Measurements from ENCODE around the gene BET1. TPM values are rescaled to one million over a fixed set of nuclear protein-coding genes. Genes with fewer than 3 reads are reported as not detected.

The BET1 gene
- total and polyA plus RNA-seq, 2 of the 8 experiments (the other 6 are each of a cell fraction or from before 2014, with no cell fraction given): 20.6 to 31.7 TPM

GRCh38 chr7:94003446-94004023 is 620 bp downstream of the BET1 start:
- H2AFZ ChIP-seq (ENCODE audit: low read length): peak overlapping the region; percentile 86; the same call in 1 of the 2 replicates
- H3K56ac ChIP-seq (replicated peaks; ENCODE audit: insufficient read length, low read depth, low read length): peak overlapping the region; percentile 62
- FAIRE-seq: peak; percentile 52
- H2AK5ac ChIP-seq (ENCODE audit: low read depth, low read length): peak overlapping the region; percentile 19; the same call in 1 of the 2 replicates
- POLR2A ChIA-PET (ENCODE audit: partially characterized antibody): interaction anchor here (1.2 kb wide), 1 partner anchor 113 kb away, joined by 3 read pairs; the partner anchor contains the start of gene TFPI2
- no peak overlapping the region for H3K23ac ChIP-seq (ENCODE audit: insufficient read length)
- H3K36me3 ChIP-seq (ENCODE audit: control insufficient read depth in 2 of 4, insufficient read depth in 4 of 4, low read length in 3 of 4): no peaks in the 10 kb centered on the region
- H2BK20ac ChIP-seq (ENCODE audit: low read length): no peak overlapping the region
- CTCF ChIA-PET (ENCODE audit: partially characterized antibody): no interaction called here
- peaks cover 0 to 3% (median 1%) of the 10 kb centered on the region in 4 experiments; a peak in 2 of 7 replicates for H3K4me1 ChIP-seq (replicated peaks in 1 of 4; ENCODE audit: control insufficient read depth in 3 of 4, insufficient read depth in 4 of 4, low read length in 3 of 4)
- H3K14ac ChIP-seq (ENCODE audit: insufficient read length): no peak overlapping the region
- no peaks in the 10 kb centered on the region for H4K20me1 ChIP-seq (replicated peaks in 1 of 2; ENCODE audit: control insufficient read depth in 1 of 2, insufficient read depth in 2 of 2, low read length in 2 of 2)
- H2BK120ac ChIP-seq (replicated peaks; ENCODE audit: low read depth, low read length): no peak overlapping the region
- DNase-seq (ENCODE audit: low read depth in 1 of 2, low spot score in 2 of 2): no peak
- H3K9ac ChIP-seq (replicated peaks in 1 of 4; ENCODE audit: extremely low read depth in 1 of 4, low read depth in 3 of 4, low read length in 3 of 4): peak overlapping the region; percentile 84 to 98 (median 90)
- no peak overlapping the region; the same call in 1 of the 2 replicates for H2BK12ac ChIP-seq (ENCODE audit: low read depth, low read length)
- H4K8ac ChIP-seq (ENCODE audit: extremely low read depth, insufficient read depth, low read length): no peak overlapping the region
- peak overlapping the region; percentile 75; the same call in 1 of the 2 replicates for H2BK5ac ChIP-seq (ENCODE audit: low read depth, low read length)
- 18% methylated on average over 16 of the region's 16 CpGs; no CpG with 5 or more reads in 1 of the 2 experiments for WGBS, 2 experiments (ENCODE audit: extremely low coverage in 1 of 2, insufficient coverage in 1 of 2, insufficient read length in 1 of 2, insufficient replicate concordance in 2 of 2, low coverage in 1 of 2, low lambda C conversion rate in 2 of 2, missing lambda C conversion rate in 1 of 2)
- H3K27ac ChIP-seq (ENCODE audit: low read depth, low read length): peak overlapping the region; percentile 76
- H3K23me2 ChIP-seq (ENCODE audit: low read depth, low read length): peaks cover 12% of the 10 kb centered on the region
- H3K4ac ChIP-seq (replicated peaks; ENCODE audit: insufficient read length, low read depth, low read length): peak overlapping the region; percentile 81
- H3K9me3 ChIP-seq (ENCODE audit: insufficient read depth in 2 of 2, low read depth in 1 of 2, low read length in 1 of 2): no peaks in the 10 kb centered on the region
- H3K79me1 ChIP-seq (ENCODE audit: low read depth, low read length): peaks cover 10% of the 10 kb centered on the region
- no peaks in the 10 kb centered on the region for H3K27me3 ChIP-seq (replicated peaks in 1 of 4; ENCODE audit: control insufficient read depth in 3 of 4, extremely low read depth in 1 of 4, insufficient read depth in 3 of 4, low read length in 3 of 4)
- H3K18ac ChIP-seq (ENCODE audit: extremely low read depth, low read length): no peak overlapping the region
- H3K4me2 ChIP-seq (ENCODE audit: insufficient read depth in 1 of 2, low read depth in 2 of 2, low read length in 2 of 2): peak overlapping the region; percentile 83 to 90
- peak overlapping the region; percentile 88 to 93 (median 93) for H3K4me3 ChIP-seq (ENCODE audit: extremely low read depth in 1 of 4, insufficient read depth in 2 of 4, low read depth in 3 of 4, low read length in 4 of 4)
- H4K91ac ChIP-seq (replicated peaks; ENCODE audit: insufficient read length, low read length): no peak overlapping the region
- H2BK15ac ChIP-seq (ENCODE audit: low read length): no peak overlapping the region
- H4K5ac ChIP-seq (ENCODE audit: insufficient read length, low read depth, low read length): no peak overlapping the region
- peaks cover 7 to 39% of the 10 kb centered on the region in 2 experiments for H3K79me2 ChIP-seq (ENCODE audit: control insufficient read depth in 1 of 2, insufficient read depth in 2 of 2, low read length in 2 of 2)
- no peak for TF ChIP-seq HDAC6 (IDR thresholded peaks at IDR 0.05; ENCODE audit: low read depth, low read length)
- no peak for TF ChIP-seq RXRA (IDR thresholded peaks at IDR 0.05; ENCODE audit: insufficient read depth, low read depth, low read length)
- TF ChIP-seq USF2 (IDR thresholded peaks at IDR 0.05; ENCODE audit: low read length): no peak
- TF ChIP-seq KDM5A (IDR thresholded peaks at IDR 0.05; ENCODE audit: low read length): no peak
- TF ChIP-seq CHD1 (IDR thresholded peaks at IDR 0.05; ENCODE audit: low read depth, low read length): no peak
- no peak for TF ChIP-seq ATF2 (IDR thresholded peaks at IDR 0.05; ENCODE audit: low read length)
- TF ChIP-seq HDAC2 (IDR thresholded peaks at IDR 0.05; ENCODE audit: borderline replicate concordance in 1 of 2, low read depth in 2 of 2, low read length in 2 of 2): no peak
- TF ChIP-seq POU5F1 (IDR thresholded peaks at IDR 0.05; ENCODE audit: low read depth, low read length): no peak
- TF ChIP-seq TEAD4 (IDR thresholded peaks at IDR 0.05; ENCODE audit: low read depth, low read length): no peak
- no peak for TF ChIP-seq CBX8 (IDR thresholded peaks at IDR 0.05; ENCODE audit: borderline replicate concordance, low read depth, low read length)
